ENCODE measurements around the gene METRN. TPM values are rescaled to one million over a fixed set of nuclear protein-coding genes. Genes with fewer than 3 reads are reported as not detected.
"Not testable (repeated sequence)": the region's sequence is repeated elsewhere in the genome, so short reads cannot be mapped to it uniquely, and the experiment has no call there.

Gene METRN
- polyA plus RNA-seq, 1 donor = 6.3 TPM

DNA sequence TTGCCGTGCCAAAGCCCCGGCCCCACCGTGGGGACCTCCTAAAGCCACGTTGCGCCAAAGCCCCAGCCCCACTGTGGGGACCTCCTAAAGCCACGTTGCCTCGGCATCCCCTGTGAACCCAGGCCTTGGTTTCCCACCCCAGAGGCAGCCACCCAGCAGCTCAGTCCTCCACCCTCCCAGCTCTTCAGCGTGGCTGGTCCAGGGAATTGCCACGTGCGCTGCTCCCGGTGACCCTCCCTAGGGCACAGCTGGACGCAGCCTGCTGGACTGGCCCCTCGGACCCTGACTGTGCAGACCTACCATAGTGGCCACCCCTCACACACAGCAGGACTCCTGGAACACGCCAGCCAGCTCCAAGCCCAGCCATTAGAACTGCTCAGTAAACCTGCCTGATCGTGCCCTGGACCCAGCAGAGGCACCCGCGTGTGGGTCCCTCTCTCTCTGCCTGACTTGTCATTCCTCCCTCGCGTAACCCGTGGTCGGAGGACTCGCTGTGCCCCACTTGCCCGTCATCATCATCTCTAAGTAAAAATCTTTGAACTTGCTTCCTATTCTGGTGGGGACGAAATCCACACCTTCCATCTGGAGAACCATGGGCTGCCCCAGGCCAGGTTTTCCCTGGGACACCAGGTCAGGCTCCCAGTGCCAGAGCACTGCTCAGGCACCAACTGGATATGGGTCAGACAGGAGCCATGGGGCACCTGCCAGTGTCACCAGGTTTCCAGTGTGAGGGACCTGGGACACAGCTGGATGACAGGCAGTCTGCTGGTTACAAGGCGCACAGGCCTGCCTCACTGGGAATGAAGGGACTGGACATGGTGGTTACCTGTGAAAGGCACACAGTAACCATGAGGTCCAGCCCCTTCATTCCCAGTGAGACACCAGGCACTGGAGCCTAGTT lies 20.3 kb downstream of the METRN start:
- DNase-seq = no peak

DNA sequence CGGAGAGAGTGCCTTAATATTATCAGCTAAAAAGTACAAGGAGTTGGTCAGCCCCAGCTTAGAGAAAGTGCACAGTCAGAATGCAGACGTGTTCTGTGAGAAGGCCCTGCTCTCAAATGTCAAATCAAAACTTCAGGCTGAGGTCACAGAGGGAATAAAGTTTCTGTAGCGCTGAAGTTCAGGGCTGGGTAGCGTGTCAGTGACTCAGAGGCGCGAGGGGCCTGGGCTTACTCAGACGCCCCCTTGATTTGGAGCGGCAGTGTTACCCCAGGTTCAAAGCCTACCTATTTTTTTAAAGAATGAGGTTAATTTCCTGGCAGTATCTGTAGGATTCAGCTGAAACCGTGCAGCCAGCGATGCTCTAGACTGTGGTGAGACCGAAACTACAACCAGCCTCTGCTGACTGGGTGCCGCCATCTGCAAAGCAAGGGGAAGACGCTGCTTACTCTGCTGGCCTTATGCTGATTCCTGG lies 21.1 kb downstream of the METRN start:
- no peak for DNase-seq

DNA sequence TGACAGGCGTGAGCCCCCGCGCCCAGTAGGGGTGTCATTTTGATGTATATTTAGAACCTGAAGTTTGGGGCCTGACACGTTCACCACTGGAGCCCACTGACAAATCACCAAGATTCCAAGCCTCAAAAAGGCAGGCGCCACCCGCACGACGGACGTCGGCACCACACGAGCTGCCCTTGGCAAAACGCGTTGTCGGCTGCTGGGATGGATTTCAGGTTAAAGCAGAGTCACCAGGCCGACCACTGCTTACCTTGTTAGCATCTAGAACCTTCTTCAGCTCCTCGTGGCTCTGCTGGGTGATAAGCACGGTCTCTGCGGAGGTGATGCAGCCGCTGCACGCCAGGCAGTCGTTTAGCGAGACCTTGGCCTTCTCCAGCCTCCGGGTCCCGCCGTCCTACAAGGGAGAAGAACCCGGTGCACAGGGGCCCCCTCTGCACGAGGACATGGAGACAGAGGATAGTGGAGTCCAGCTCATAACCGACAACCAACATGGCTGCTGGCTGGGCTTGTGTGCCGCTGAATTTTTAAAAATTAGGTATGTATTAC lies 22.1 kb downstream of the METRN start:
- no peak for DNase-seq

DNA sequence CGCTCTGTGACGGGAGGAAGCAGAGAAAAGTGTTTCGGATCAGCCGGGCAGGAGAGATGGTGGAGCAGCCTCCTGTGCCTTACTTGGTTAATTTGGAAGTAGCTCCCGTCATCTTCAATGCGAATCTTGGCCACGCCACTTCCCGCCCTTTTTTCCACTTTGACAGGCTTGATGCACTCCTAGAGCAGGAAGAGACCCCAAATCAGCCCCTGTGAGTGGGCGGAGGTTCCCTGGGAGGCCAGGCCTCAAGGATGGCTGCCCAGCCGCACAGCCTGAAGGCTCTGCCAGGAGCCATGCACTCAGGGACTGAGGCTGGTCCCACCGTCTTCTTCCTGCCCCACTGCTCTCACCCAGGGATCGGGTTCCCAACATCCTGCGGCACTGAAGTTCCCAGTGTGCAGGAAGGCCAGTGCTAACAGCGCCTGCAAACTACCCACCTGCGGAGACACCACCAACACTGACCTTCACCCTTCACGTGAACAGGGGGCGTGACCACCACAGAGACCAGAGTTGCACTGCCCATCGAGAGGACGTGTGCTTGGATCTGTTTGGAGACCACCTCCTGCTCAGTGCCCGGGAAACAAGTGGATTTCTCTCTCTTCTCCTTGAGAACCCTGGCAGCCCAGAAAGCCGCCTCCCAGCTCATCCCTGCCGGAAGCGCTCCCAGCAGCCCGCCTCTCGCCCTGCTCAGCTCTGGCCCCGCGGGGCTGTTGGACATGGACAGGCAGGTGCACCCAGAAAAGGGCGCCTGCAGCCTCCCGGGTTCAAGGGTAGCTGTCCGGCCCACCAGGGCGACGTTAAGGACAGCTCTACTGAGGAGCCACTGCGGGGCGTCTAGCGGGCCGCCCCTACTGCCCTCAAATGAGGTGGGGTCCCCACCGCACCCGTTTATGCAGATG lies 24.9 kb downstream of the METRN start:
- no peak for DNase-seq

DNA sequence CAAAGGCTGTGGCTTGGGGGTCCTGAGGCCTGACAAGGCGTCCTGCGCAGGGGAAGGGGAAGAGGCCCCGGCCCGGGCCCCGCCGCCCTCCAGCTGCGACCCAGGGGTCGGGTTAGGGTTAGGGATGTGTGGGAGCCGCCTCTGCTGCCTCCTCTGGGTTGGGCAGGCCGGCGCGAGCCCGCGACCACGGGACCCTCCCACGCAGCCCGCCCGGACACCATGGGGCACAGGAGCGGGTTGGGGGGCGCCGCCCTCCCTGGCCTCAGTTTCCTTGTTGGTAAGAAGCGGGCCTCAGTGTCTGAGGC lies 25.5 kb downstream of the METRN start:
- no peak for DNase-seq

DNA sequence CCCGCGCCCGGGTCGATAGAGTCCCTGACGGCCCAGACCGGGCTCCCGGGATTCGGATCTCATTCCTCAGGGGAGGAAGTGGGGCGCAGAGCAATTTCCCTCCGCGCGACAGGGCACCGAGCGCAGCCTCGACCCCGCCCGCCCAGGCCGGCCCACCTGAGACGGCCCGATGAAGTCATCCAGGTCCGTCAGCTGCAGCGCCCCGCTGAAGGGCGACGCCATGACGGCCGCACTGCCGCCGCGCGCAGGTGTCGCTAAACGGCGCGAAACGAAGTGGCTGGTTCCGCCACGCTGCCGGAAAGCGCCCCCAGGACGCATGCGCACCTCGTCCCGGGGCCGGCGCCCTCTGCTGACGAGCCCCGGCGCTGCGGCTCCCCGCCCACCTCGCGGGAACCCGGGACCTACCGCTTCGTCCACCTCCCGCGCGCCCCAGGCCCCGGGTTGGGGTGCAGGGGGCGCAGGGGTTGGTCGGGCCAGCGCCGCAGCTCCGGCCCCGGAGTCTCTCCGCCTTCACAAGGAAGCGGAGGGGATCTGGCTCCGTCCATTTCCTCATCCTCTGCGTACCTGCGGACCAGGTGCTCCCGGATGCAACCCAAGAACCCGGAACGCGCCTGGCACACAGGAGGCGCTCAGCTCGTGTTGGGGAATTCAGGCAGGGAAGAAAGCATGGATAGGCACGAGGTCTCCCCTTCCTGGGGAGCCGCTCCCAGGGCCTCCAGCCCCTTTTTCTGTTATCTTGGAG lies 26.0 kb downstream of the METRN start, which contains the start of gene CIAO3:
Gene CIAO3, minus strand, starts transcription at position 234 of the 742 bp plus-strand sequence. Its CDS starts 12 bp downstream, at position 222.
- peak; percentile 84 for DNase-seq

DNA sequence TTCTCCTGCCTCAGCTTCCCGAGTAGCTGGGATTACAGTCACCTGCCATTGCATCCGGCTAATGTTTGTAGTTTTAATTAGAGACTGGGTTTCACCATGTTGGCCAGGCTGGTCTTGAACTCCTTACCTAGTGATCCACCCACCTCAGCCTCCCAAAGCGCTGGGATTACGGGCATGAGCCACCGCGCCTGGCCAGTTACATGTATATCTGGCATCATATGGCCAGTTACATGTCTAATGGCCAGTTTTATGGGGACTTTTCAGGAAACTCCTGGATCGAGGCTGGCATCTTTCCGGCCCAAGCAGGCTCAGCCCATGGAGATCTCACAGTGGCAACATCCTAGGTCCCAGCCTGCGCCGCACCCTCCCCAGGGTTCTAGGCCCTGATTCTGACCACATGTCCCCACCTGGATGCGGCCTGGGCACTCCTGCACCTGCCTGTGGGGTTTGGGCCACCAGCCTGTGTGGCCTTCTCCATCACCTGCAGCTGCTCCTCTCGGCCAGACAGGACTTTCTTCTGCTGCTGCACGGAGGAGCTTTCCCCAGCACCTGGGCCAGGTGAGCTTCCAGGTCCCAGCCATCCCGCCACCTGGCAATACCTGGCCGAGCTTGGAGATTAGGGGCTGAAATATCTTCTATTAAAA lies 27.2 kb downstream of the METRN start:
- no peak for DNase-seq

DNA sequence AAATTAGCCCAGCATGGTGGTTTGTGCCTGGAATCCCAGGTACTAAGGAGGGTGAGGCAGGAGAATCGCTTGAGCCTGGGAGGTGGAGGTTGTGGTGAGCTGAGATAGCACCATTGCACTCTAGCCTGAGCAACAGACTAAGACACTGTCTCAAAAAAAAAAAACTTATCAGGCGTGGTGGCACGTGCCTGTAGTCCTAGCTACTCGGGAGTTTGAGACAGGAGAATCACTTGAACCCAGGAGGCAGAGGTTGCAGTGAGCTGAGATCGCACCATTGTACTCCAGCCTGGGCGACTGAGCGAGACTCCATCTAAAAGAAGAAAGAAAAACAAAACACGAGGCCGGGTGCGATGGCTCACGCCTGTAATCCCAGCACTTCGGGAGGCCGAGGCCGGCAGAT lies 28.0 kb downstream of the METRN start:
- not testable (repeated sequence) for DNase-seq

DNA sequence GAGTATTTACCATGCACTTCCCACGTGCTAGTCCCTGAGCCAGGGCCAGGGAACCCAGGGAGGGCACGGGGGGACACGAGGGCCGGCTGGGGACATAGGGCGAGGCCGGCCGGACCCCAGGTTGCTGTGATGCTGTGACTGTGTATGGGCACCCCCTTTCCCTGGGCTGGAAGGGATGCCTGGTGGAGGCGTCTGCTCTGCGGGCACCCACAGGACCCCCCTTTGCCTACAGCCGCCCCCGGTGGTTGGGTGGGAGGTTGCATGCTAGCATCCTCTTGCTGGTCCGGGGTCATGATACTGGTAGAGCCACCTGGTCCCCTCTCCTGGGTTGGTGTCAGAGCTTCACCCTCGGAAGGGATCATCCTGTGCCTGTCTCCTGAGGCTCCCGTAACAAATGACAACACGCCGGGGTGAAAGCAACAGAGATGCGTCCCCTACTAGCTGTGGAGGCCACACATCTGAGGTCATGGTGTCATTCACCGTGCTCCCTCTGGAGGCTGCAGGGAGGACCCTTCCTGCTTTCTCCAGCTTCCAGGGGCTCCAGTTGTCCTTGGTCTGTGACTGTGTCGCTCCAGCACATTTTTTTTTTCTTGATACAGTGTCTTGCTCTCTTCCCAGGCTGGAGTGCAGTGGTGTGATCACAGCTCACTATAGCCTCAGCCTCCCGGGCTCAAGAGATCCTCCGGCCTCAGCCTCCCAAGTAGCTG lies 29.0 kb downstream of the METRN start:
- DNase-seq = no peak

DNA sequence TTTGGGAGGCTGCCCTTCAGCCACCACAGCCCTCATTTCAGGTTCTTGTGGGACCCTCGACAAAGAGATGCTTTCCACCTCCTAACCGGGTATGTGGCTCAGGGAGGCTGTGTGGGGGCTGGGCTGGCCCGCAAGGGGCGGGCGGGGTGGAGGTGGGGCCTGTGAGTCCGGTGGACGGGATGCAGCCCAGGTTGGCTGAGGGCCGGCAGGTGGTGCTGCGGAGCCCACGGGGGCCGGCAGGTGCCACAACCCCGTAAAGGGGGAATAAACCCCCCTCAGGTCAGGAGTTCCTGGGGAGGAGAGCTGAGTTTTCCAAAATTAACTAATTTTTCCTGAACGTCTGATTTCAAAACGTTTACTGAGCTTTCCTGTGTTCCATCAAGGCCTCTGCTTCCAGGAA lies 30.8 kb downstream of the METRN start:
- DNase-seq = no peak

DNA sequence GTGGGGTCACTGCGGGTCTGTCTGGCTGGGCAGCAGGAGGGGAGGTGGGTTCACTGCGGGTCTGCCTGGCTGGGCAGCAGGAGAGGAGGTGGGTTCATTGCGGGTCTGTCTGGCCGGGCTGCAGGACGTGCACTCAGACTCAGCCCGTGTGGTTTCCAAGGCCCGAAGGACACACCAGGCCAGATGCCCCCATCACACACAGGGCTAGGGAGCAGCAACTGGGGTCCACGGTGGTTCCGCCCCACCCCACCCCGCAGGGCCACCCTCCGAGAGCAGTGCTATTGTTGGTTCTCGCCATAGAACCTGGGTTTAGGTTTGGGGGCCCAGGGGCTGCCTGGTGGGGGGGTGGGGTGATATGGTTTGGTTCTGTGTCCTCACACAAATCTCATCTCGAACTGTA lies 31.7 kb downstream of the METRN start:
- no peak for DNase-seq

DNA sequence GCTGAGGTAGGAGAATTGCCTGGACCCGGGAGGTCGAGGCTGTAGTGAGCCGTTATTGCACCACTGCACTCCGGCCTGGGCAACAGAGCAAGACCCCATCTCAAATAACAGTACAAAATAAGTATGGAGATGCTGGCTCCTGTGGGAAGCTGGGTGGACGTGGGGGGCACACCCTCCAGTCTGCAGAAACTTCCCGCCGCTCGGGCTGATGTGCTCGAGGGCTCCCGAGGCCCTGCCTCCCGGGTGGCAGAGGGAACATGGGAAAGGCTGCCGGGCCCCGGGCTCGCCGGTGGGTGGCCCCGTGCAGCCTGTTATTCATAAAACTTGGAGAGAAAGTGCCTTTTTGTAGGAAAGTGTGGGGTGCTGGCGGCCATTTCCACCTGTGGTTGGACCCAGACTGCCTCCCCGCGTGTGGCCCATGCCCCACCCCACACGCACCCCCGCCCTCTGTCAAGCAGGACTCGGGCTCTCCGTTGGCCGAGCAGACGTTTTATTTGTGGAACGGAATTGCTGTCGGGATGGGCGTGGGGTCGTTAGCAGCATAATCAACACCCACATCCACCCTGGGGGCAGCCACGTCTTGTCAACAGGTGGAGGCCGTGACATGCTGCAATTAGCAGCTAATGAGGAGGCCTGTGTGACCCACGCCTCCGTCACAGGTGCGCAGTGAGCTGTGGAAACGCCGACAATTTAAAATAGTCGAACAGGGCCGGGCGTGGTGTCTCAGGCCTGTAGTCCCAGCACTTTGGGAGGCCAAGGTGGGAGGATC lies 33.2 kb downstream of the METRN start:
- no peak for DNase-seq

DNA sequence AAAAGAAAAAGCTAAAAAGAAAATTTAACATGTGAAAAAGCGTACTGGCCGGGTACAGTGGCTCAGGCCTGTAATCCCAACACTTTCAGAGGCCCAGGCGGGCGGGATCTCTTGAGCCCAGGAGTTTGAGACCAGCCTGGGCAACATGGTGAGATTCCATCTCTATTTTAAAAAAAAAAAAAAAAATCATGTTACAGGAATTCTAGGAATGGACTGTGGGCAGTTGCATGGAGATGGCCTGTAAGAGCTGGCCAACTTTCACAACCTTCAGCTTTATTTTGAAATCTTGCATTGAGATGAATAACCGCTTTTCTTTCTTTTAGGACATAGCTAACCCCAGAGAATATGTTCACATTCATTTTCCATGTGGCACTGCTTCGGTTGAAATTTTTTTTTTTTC lies 34.1 kb downstream of the METRN start:
- DNase-seq = no peak

DNA sequence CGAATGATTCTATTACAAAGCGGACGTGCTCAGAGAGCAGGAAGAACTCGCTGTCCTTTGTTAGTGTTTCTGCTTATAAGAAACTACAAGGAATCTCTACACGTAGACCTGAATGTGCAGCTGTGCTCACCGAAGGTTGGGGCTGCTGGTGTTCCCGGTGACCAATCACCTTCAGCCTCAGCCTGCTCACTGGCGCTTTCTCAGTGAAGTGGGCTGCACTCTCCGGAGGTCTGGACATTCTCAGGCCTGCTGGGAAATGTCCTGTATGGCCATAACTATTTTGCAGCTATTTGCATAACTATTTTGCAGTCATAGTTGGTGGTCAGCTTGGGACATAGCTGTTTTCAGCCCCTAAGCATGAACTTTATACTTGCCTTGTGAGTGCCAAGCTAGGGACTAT lies 35.6 kb downstream of the METRN start:
- no peak for DNase-seq

DNA sequence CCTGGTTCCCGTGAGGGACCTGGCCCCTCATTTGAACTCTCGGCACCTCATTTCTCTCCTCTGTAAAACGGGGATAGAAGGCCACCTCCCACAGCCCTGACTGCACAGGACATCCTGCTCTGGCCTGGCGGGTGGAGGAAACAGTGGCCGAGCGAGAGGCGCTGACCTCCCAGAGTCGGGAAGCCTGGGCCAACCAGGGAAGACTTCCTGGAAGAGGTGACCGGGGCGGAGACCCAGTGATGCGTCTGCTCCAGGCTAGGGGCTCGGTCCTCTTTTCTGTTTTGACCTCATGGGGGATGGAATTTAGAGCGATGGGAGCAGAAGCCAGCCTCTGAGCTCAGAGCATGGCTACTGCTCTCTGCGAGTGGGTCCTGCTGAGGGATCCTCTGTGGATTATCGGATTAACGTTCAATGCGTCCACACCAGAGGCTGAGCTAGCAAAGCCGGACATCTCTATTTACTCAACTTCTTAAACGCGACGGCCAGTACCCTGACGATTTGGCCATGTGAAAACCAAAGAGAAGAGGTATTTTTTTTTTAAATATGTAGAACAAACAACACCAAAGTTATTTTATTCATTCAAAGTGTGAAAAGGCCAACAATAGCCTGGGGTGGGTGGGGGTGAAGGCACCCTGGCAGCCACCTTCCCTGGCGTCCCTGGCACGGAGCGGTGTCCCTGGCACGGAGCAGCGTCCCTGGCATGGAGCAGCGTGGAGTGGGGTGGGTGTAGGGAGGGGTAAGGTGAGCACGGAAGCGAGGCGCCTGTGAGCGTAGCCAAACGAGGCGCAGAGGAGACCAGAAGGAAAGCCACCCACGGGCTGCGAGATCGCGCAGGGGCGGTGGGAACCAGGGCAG lies 36.5 kb downstream of the METRN start:
- no peak for DNase-seq

DNA sequence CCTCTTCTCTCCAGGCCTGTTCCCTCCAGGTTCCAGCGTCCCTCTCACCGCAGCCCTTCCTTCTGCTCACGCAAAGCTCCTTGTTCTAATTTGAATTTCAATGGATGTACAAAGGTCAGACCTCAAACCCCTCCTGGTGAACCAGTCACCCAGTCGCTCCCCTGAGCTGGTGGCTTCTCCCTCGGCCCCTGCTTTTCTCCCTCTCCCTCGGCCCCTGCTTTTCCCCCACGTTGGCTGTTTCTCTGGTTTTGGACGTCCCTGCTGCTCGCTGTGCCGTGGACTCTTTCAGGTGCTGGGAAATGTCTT lies 37.0 kb downstream of the METRN start:
- DNase-seq = no peak

DNA sequence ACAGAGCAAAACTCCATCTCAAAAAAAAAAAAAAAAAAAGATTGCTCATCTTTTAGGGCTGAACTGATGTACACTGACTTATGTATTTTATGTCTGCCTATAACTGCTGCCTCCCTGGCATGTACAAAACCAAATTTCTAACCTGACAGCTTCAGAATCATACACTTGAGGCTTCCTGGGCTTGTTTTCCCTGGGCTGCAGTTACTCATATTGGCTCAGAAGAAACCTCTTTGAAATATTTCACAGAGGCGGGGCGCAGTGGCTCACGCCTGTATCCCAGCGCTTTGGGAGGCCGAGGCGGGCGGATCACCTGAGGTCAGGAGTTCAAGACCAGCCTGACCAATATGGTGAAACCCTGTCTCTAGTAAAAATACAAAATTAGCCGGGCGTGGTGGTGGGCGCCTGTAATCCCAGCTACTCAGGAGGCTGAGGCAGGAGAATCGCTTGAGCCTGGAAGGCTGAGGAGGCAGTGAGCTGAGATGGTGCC lies 39.2 kb downstream of the METRN start:
- DNase-seq = not testable (repeated sequence)

DNA sequence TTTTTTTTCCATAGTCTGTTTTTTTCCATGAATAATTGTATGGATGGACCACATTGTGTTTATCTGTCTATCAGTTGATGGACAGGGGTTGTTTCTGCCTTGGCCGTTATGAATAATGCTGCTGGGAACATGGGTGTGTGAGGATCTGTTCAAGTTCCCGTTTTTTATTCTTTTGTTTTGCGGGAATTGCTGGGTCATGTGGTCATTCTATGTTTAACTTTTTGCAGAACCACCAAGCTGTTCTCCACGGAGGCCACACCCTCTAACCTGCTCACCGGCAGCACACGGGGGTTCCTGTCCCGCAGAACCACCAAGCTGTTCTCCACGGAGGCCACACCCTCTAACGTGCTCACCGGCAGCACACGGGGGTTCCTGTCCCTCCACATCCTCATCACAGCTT lies 39.7 kb downstream of the METRN start:
- DNase-seq = no peak

DNA sequence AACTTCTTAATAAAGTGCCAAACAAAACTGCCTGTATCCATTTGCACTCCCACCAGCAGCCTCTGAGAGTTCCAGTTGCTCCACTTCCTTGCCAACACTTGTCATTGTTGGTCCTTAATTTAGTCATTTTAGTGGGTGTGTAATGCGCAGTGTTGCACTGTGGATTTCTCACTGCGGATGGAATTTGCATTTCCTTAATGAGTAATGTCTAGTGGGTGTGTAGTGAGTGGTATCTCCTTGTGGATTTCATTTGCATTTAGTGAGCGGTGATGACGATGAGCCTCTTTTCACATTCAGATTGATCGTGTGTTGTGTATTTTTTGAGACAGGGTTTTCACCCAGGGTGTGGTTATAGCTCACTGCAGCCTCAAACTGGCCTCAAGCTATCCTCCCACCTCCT lies 41.5 kb downstream of the METRN start:
- DNase-seq = no peak

Data from left kidney (tissue), 2 donors.